ENCODE measurements around the gene TCTN2. TPM values are rescaled to one million over a fixed set of nuclear protein-coding genes. Genes with fewer than 3 reads are reported as not detected.

The TCTN2 gene
- total RNA-seq, 2 donors from 2014 or later: 15.2 to 20.7 TPM

- no peak for DNase-seq (ENCODE audit: low spot score)
- H3K27ac ChIP-seq: no peak overlapping the region
- WGBS: 48% methylated on average over 2 of the region's 2 CpGs
Measured at GRCh38 chr12:123715195-123715594, 44.3 kb downstream of the TCTN2 start.

GRCh38 chr12:123717350-123717749 lies 46.4 kb downstream of the TCTN2 start:
- H3K27me3 ChIP-seq (replicated peaks; ENCODE audit: insufficient read depth): no peaks in the 10 kb centered on the region
- no peaks in the 10 kb centered on the region for H3K36me3 ChIP-seq
- TF ChIP-seq POLR2A (IDR thresholded peaks at IDR 0.05) (no peak), POLR2AphosphoS5 (IDR thresholded peaks at IDR 0.05) (no peak), CTCF (IDR thresholded peaks at IDR 0.05) (no peak)
- no peak overlapping the region for H3K4me3 ChIP-seq
- no peaks in the 10 kb centered on the region for H3K9me3 ChIP-seq
- intact Hi-C loops (cut with DNase I): no loop called here
- H3K4me1 ChIP-seq (replicated peaks): no peaks in the 10 kb centered on the region
- WGBS: 95% methylated on average over 3 of the region's 3 CpGs
- no peak for DNase-seq (ENCODE audit: low spot score)
- no peak overlapping the region for H3K27ac ChIP-seq

More at GRCh38 chr12:123715195-123715594, 44.3 kb downstream of the TCTN2 start:
- no peak overlapping the region for H3K4me3 ChIP-seq
- intact Hi-C loops (cut with DNase I): no loop called here
- H3K4me1 ChIP-seq (replicated peaks): no peaks in the 10 kb centered on the region
- H3K36me3 ChIP-seq: no peaks in the 10 kb centered on the region
- TF ChIP-seq POLR2A (IDR thresholded peaks at IDR 0.05) (no peak), POLR2AphosphoS5 (IDR thresholded peaks at IDR 0.05) (no peak)
- H3K9me3 ChIP-seq: no peaks in the 10 kb centered on the region
- no peaks in the 10 kb centered on the region for H3K27me3 ChIP-seq (replicated peaks; ENCODE audit: insufficient read depth)

DNA sequence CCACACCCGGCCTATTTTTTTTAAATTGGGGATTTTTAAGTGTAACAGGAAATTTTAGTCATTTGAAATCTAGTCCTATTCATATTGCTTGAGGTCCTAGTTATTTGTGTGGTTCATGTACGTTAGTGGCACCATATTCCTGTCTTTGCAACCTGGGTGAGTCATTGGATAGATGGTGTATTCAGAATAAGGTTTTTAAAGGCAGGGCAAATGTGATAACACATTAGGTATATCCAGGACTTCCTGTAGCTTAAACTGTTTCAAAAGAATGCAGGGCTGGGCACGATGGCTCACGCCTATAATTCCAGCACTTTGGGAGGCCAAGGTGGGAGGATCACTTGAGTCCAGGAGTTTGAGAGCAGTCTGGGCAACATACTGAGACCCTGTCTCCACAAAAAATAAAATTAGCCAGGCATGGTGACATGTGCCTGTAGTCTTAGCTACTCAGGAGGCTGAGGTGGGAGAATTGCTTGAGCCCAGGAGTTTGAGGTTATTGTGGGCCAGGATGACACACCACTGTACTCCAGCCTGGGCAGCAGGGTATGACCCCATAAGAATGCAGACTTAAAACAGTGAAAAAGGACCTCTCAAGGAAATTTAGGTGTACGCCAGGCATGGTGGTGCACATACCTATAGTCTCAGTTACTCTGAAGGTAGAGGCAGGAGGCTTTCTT lies 49.4 kb downstream of the TCTN2 start:
- H3K36me3 ChIP-seq: no peaks in the 10 kb centered on the region
- H3K9me3 ChIP-seq: no peaks in the 10 kb centered on the region
- TF ChIP-seq CTCF (IDR thresholded peaks at IDR 0.05) (no peak), POLR2AphosphoS5 (IDR thresholded peaks at IDR 0.05) (no peak), POLR2A (IDR thresholded peaks at IDR 0.05) (no peak)
- no peaks in the 10 kb centered on the region for H3K27me3 ChIP-seq (replicated peaks; ENCODE audit: insufficient read depth)
- no peak overlapping the region for H3K4me3 ChIP-seq
- intact Hi-C loops (cut with DNase I): no loop called here
- H3K27ac ChIP-seq: no peak overlapping the region
- no peaks in the 10 kb centered on the region for H3K4me1 ChIP-seq (replicated peaks)
- WGBS: 96% methylated on average over 5 of the region's 5 CpGs
- no peak for DNase-seq (ENCODE audit: low spot score)

DNA sequence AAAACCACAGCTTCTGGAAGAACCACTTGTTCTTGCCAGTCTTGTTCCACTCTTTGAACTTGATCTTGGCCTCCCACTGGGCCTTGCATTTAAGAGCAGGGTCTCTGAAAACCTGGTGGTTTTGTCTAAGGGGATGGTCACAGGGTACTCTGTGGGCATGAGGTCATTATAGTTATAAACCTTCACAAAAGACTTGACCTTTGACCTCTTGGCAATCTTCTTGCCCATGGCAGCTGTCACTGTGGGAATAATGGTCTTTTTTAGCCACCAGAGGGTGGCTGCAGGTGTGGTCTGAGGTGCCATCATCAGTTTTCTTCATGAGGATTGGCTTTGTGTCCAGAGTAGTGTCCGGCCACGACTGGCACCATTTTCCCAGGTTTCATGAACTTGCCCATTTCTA lies 50.3 kb downstream of the TCTN2 start:
- 88% methylated on average over 2 of the region's 2 CpGs for WGBS
- Histone ChIP-seq H3K4me1 (replicated peaks) (no peaks in the 10 kb centered on the region), H3K27me3 (replicated peaks; ENCODE audit: insufficient read depth) (no peaks in the 10 kb centered on the region), H3K27ac (no peak overlapping the region), H3K9me3 (no peaks in the 10 kb centered on the region), H3K36me3 (no peaks in the 10 kb centered on the region), H3K4me3 (no peak overlapping the region)
- no peak for DNase-seq (ENCODE audit: low spot score)
- intact Hi-C loops (cut with DNase I): no loop called here
- TF ChIP-seq POLR2A (IDR thresholded peaks at IDR 0.05) (no peak), CTCF (IDR thresholded peaks at IDR 0.05) (no peak), POLR2AphosphoS5 (IDR thresholded peaks at IDR 0.05) (no peak)

- DNase-seq (ENCODE audit: low spot score): no peak
- Histone ChIP-seq H3K4me3 (no peak overlapping the region), H3K27ac (no peak overlapping the region), H3K27me3 (replicated peaks; ENCODE audit: insufficient read depth) (no peaks in the 10 kb centered on the region), H3K36me3 (no peaks in the 10 kb centered on the region), H3K9me3 (no peaks in the 10 kb centered on the region), H3K4me1 (replicated peaks) (no peaks in the 10 kb centered on the region)
- 72% methylated on average over 8 of the region's 8 CpGs for WGBS
- no peak for TF ChIP-seq POLR2A (IDR thresholded peaks at IDR 0.05)
- TF ChIP-seq CTCF (IDR thresholded peaks at IDR 0.05): no peak
- no peak for TF ChIP-seq POLR2AphosphoS5 (IDR thresholded peaks at IDR 0.05)
- intact Hi-C loops (cut with DNase I): no loop called here
Measured at GRCh38 chr12:123723011-123723410, 52.1 kb downstream of the TCTN2 start.
